Heart left ventricle (tissue), 16 donors: ENCODE measurements around the gene KCNE1. TPM values are rescaled to one million over a fixed set of nuclear protein-coding genes. Genes with fewer than 3 reads are reported as not detected.

Experiments used
- ATAC-seq, 4 donors: fragments of 200-7000 bp; cut with Tn5 transposase; one replicate each; pipeline ENCODE4 v1.9.1; 2020 to 2022; ENCODE audit warnings: moderate library complexity in 4 of 4, mild to moderate bottlenecking in 3 of 4, moderate number of reproducible peaks in 1 of 4
- DNase-seq, 5 donors: peaks; one replicate each; pipeline ENCODE4 v3.0.0-alpha.2; 2020
- H3K27ac ChIP-seq, 12 donors: fragments of 200-600 bp; sonication (generic) in 4 of 12; one replicate each; pipeline versions ENCODE4 v1.5.0 to v1.8.0; 2016 to 2022; ENCODE audit warnings: mild to moderate bottlenecking in 2 of 12
- H3K27me3 ChIP-seq, 9 donors: fragments of 200-600 bp; sonication (generic) in 2 of 9; one replicate each; pipeline versions ENCODE4 v1.5.1 to v1.8.0; 2016 to 2022; ENCODE audit warnings: mild to moderate bottlenecking in 3 of 9
- H3K36me3 ChIP-seq, 9 donors: fragments of 200-600 bp; sonication (generic) in 2 of 9; one replicate each; pipeline versions ENCODE4 v1.5.0 to v1.8.0; 2018 to 2022; ENCODE audit warnings: mild to moderate bottlenecking in 2 of 9
- H3K4me1 ChIP-seq, 12 donors: fragments of 200-600 bp; sonication (generic) in 4 of 12; one replicate each; pipeline versions ENCODE4 v1.5.0 to v1.8.0; 2016 to 2022; ENCODE audit warnings: mild to moderate bottlenecking in 3 of 12
- H3K4me3 ChIP-seq, 12 donors: fragments of 200-600 bp; sonication (generic) in 4 of 12; one replicate each; pipeline versions ENCODE4 v1.5.0 to v1.8.0; 2017 to 2022; ENCODE audit warnings: mild to moderate bottlenecking in 9 of 12, moderate library complexity in 4 of 12
- H3K9me3 ChIP-seq, 12 donors: fragments of 200-600 bp; sonication (generic) in 4 of 12; one replicate each; pipeline versions ENCODE4 v1.5.0 to v1.8.0; 2016 to 2022; ENCODE audit warnings: mild to moderate bottlenecking in 1 of 12
- POLR2A ChIP-seq, 2 donors: fragments of 450-650 bp; IDR thresholded peaks; one replicate each; pipeline ENCODE4 v1.6.1; 2017; ENCODE audit warnings: antibody characterized with exemption in 2 of 2, mild to moderate bottlenecking in 2 of 2, moderate library complexity in 2 of 2
- WGBS, 4 donors: extraction: QIAGEN DNeasy Blood & Tissue Kit in 2 of 4; methylation state at CpG; one replicate each; pipeline versions ENCODE4 v1.1.5 to v1.1.7; 2013 to 2018; 5-methylcytosine and 5-hydroxymethylcytosine counted together
- intact Hi-C, 10 donors: fragments of 100-400 bp; cut with DNase I; formaldehyde crosslinking; loops; one replicate each; pipeline versions ENCODE4 v1.11.1 to v1.14.2; 2022
- polyA plus RNA-seq, 2 donors: library from polyadenylated mRNA; stranded (reverse); fragments of 200-250 nt; gene quantifications; one replicate each; pipeline ENCODE4 v1.2.3, GENCODE V29; 2013
- total RNA-seq, 9 donors: library from RNA; depleted of rRNA in 2 of 9; stranded (reverse); fragments of >200 nt in 2 of 9; fragmentation: NEBNext Ultra II Directional in 3 of 9; extraction: Animal tissue kit (Norgen Biotek cat#: 25700) in 3 of 9; gene quantifications; one replicate each; pipeline versions ENCODE4 v1.1.0 to v1.2.4, GENCODE V29; 2016 to 2023
- TF ChIP-seq, protein P1 (sequence below), 12 donors: fragments of 200-600 bp; sonication (generic) in 4 of 12; IDR thresholded peaks; one replicate each; pipeline versions ENCODE4 v1.5.0 to v1.8.0; 2018 to 2022; ENCODE audit warnings: antibody characterized with exemption in 12 of 12, mild to moderate bottlenecking in 5 of 12
- donor health status: ischemic (EF 13 %, LVEDD 7.1; RV severe dilation, severe dysfunction).
- donor health status: healthy with polysubstance abuse.
- donor health status: DM: no; HTN: yes; CAD: no.
- donor health status: DM: no; HTN: no; CAD: no.
- donor health status: ischemic (EF 25% LVEDD 6.9; RV normal size, moderate dysfunction).
- donor health status: ischemic (EF 25% LVEDD 5.7; RV mildly dilated, moderate dysfunction).
- donor health status: healthy.
- donor health status: DM: yes; HTN: yes; CAD: no.
- donor health status: ischemic (EF 35%, LVEDD 5.7; RV mildly dilated, moderate dysfunction).
- donor health status: nonischemic (EF 11% LVEDD 7.7; RV severe dilation, severe dysfunction).
- donor health status: DM: yes; HTN: yes; CAD: no.
- donor health status: PGD.
- donor health status: ischemic (EF 29% LVEDD 5.4; RV normal size, mild dysfunction).
- donor health status: nonischemic (EF 23%, LVEDD 6.1; RV moderate dilation, normal function).

The KCNE1 gene
- total and polyA plus RNA-seq, 11 donors = 0.71 to 11.1 (median 5.0) TPM

DNA sequence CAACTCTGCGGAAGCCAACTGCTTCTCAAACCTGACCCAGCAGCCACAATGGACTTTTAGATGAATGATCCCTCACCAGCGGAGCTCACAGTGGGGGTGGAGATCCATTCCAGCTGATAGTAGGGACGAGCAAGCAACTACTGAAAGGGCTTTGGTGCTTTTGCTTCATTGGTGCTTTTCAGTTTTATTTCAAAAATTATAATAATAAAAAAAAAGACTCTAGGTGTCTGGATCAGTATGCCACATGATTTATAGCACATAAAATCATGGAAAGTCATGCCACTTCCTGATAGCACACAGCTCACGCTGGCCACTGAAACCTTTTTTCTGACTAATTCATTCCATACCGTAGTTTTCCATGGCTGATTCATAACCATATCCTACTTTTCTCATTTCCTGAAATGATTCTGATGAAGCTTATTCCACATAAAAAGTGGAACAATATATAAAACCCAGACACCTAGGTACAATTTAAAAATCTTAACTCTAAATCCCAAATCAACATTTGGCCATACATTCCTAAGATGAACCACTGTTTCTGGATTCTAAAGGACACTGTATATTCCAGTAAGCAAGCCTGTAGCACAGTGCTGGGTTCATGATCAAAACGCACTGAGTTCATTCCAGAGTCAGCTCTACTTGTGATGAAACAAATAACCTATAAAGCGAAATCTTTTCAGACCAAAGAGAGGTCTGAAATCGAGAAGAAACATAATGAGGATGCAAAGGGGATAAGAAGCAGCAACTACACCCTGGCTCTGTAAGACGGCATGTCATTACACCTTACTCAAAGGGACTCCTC lies 41.3 kb upstream of the KCNE1 start:
- ATAC-seq (no peak), DNase-seq (no peak)
- TF ChIP-seq, protein P1, sequence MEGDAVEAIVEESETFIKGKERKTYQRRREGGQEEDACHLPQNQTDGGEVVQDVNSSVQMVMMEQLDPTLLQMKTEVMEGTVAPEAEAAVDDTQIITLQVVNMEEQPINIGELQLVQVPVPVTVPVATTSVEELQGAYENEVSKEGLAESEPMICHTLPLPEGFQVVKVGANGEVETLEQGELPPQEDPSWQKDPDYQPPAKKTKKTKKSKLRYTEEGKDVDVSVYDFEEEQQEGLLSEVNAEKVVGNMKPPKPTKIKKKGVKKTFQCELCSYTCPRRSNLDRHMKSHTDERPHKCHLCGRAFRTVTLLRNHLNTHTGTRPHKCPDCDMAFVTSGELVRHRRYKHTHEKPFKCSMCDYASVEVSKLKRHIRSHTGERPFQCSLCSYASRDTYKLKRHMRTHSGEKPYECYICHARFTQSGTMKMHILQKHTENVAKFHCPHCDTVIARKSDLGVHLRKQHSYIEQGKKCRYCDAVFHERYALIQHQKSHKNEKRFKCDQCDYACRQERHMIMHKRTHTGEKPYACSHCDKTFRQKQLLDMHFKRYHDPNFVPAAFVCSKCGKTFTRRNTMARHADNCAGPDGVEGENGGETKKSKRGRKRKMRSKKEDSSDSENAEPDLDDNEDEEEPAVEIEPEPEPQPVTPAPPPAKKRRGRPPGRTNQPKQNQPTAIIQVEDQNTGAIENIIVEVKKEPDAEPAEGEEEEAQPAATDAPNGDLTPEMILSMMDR (IDR thresholded peaks at IDR 0.05) = no peak
- TF ChIP-seq POLR2A (IDR thresholded peaks at IDR 0.05) = no peak
- 77 to 86% (median 80%) methylated on average over 9 of the region's 9 CpGs for WGBS, 4 donors
- intact Hi-C loops = no loop called here
- H3K36me3 ChIP-seq = no peaks in the 10 kb centered on the region
- no peaks in the 10 kb centered on the region for H3K27me3 ChIP-seq
- H3K9me3 ChIP-seq = no peaks in the 10 kb centered on the region
- peak overlapping the region in 3 of 12 donors; percentile 17 to 41 (median 28) for H3K27ac ChIP-seq
- peaks cover 0 to 24% (median 12%) of the 10 kb centered on the region in 12 donors for H3K4me1 ChIP-seq
- H3K4me3 ChIP-seq = no peak overlapping the region

DNA sequence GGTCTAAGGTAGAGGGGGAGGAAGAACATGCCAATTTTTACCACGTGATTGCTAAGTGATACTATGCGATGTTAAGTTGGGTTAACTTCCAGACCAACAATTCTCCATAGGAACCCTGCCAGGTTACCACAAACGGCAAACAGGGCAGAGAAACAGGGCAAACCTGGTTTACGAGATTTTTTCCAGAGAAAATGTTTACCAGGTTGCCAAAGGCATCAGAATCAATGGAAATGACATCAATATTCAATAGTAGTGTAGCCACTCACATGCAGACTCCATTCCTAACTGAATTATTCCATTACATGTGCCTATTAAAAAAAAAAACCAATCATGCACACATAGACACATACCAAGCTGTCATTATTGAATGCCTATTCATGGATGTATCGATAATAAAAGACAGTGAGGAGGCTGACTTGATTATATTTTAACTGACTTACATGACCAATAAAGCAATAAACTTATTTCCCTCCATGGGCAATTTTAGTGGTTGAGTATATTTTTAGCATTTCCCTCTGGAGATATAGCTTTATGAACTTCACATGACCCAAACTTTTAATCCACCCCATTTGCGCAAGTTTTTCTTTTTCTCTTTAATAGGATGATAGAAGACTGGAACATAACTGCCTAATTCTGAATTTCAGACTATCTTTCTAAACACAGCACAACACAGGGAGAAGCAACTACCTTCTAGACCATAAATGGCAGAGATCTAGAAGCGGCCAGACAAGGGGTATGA lies 40.5 kb upstream of the KCNE1 start:
- Histone ChIP-seq H3K9me3 (no peaks in the 10 kb centered on the region), H3K4me3 (no peak overlapping the region), H3K4me1 (peaks cover 0 to 30% (median 11%) of the 10 kb centered on the region in 12 donors), H3K27ac (peak overlapping the region in 3 of 12 donors; percentile 17 to 41 (median 28)), H3K36me3 (no peaks in the 10 kb centered on the region), H3K27me3 (no peaks in the 10 kb centered on the region)
- DNase-seq (no peak), ATAC-seq (no peak)
- intact Hi-C loops = no loop called here
- TF ChIP-seq, protein P1 (IDR thresholded peaks at IDR 0.05) = no peak
- TF ChIP-seq POLR2A (IDR thresholded peaks at IDR 0.05) = no peak
- WGBS, 4 donors = 82 to 87% (median 85%) methylated on average over 7 of the region's 7 CpGs

DNA sequence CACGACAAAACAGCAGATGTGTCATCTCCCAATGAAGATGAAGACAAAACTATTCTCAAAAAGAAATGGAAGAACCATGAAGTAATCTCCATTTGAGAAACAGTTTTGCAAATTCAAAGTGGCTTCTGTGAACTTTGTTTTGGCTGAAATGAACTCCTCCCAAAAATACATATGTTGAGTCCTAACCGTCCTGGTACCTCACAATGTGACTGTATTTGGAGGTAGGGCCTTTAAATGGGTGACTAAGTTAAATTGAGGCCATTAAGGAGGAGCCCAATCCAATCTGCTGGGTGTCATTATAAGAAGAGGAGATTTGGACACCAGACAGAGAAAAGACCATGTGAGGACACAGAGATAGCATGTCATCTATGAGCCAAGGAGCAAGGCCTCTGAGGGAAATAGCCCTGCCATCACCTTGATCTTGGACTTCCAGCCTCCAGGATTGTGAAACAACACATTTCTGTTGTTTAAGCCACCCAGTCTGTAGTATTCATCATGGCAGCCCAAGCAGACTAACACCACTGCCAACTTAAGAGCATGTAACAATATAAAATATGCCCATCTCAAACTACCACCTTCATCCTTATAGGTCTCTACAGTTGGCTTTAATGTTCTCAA lies 38.3 kb upstream of the KCNE1 start:
- Histone ChIP-seq H3K27ac (no peak overlapping the region), H3K27me3 (no peaks in the 10 kb centered on the region), H3K36me3 (no peaks in the 10 kb centered on the region), H3K4me1 (peaks cover 0 to 53% (median 29%) of the 10 kb centered on the region in 12 donors), H3K9me3 (no peaks in the 10 kb centered on the region), H3K4me3 (no peak overlapping the region)
- intact Hi-C loops = no loop called here
- DNase-seq (no peak), ATAC-seq (no peak)
- WGBS, 4 donors = 71 to 96% (median 88%) methylated on average over 2 of the region's 2 CpGs
- TF ChIP-seq POLR2A (IDR thresholded peaks at IDR 0.05) = no peak
- TF ChIP-seq, protein P1 (IDR thresholded peaks at IDR 0.05) = no peak
